ENCODE measurements around the gene GZMA. TPM values are rescaled to one million over a fixed set of nuclear protein-coding genes. Genes with fewer than 3 reads are reported as not detected.
"Not testable (repeated sequence)": the region's sequence is repeated elsewhere in the genome, so short reads cannot be mapped to it uniquely, and the experiment has no call there.

The GZMA gene
- total and polyA plus RNA-seq, 2 donors (not counting 1 experiment from before 2014, with no cell fraction given): 1.0 TPM; not detected in 1

DNA sequence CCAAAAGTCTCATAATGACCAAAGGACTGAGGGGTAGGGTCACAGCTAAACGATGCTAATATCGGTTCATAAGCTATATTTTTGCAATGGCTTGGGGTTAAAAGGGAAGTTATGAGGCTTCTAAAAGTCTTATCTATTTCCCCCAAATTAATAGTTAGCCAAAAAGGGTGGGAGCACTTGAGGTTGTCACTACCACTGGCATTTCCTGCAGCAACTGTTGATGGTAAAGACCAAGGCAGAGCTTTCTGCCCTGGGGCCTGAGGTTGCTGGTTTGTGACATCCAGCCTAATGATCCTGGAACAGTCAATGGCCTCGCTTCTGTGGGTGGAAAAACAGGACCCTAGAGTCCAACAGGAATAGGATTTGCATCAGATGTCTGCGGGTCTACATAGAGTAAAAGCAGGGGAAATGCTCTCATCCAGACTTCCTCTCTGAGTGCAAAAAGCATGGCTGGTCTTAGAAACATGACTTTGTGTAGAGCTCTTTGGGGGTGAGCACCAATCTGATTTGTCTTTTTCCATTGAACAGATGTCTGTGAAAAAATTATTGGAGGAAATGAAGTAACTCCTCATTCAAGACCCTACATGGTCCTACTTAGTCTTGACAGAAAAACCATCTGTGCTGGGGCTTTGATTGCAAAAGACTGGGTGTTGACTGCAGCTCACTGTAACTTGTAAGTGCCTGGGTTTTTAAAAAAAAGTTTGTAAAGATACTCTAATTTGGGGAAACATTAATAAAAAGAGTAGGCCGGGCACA is 2.7 kb downstream of the GZMA start:
- Mint-ChIP-seq H3K27ac (no peak overlapping the region), H3K27me3 (peaks cover 12% of the 10 kb centered on the region), H3K4me1 (peaks cover 12% of the 10 kb centered on the region), H3K4me3 (no peak overlapping the region), H3K9me3 (ENCODE audit: insufficient read depth) (no peaks in the 10 kb centered on the region)
- Histone ChIP-seq H3K27me3 (replicated peaks in 1 of 4; ENCODE audit: control extremely low read depth in 1 of 4, control insufficient read depth in 3 of 4, insufficient read depth in 4 of 4, low read length in 3 of 4) (peaks cover 0 to 3% (median 1%) of the 10 kb centered on the region in 4 experiments), H4K20me1 (ENCODE audit: control insufficient read depth, insufficient read depth, low read length, poor library complexity, severe bottlenecking) (no peaks in the 10 kb centered on the region), H3K4me1 (ENCODE audit: control insufficient read depth in 2 of 2, insufficient read depth in 2 of 2, low read length in 2 of 2) (peaks cover 2 to 7% of the 10 kb centered on the region in 2 donors), H3K9me3 (ENCODE audit: control extremely low read depth in 1 of 3, control insufficient read depth in 2 of 3, insufficient read depth in 1 of 3, low read length in 2 of 3) (no peaks in the 10 kb centered on the region), H3K4me2 (replicated peaks; ENCODE audit: low read depth, low read length, poor library complexity, severe bottlenecking) (no peak overlapping the region), H3K36me3 (replicated peaks in 1 of 2; ENCODE audit: control extremely low read depth in 1 of 2, control insufficient read depth in 1 of 2, extremely low read depth in 1 of 2, insufficient read depth in 2 of 2, low read length in 1 of 2) (no peaks in the 10 kb centered on the region), H3K79me2 (ENCODE audit: control insufficient read depth, insufficient read depth, low read length) (no peaks in the 10 kb centered on the region), H2AFZ (ENCODE audit: insufficient read depth, low read depth, low read length, poor library complexity, severe bottlenecking) (no peak overlapping the region), H3K9ac (ENCODE audit: low read length) (no peak overlapping the region), H3K4me3 (ENCODE audit: control extremely low read depth in 1 of 5, extremely low read depth in 1 of 5, insufficient read depth in 1 of 5, low read depth in 2 of 5, low read length in 4 of 5) (no peak overlapping the region), H3K27ac (ENCODE audit: low read length in 2 of 2) (no peak overlapping the region)
- ATAC-seq (ENCODE audit: low read depth) (no peak), DNase-seq (no peak)
- WGBS (ENCODE audit: insufficient coverage): 62% methylated on average over 3 of the region's 5 CpGs
- ChIA-PET CTCF (no interaction called here), POLR2A (no interaction called here)
- TF ChIP-seq, protein P1, sequence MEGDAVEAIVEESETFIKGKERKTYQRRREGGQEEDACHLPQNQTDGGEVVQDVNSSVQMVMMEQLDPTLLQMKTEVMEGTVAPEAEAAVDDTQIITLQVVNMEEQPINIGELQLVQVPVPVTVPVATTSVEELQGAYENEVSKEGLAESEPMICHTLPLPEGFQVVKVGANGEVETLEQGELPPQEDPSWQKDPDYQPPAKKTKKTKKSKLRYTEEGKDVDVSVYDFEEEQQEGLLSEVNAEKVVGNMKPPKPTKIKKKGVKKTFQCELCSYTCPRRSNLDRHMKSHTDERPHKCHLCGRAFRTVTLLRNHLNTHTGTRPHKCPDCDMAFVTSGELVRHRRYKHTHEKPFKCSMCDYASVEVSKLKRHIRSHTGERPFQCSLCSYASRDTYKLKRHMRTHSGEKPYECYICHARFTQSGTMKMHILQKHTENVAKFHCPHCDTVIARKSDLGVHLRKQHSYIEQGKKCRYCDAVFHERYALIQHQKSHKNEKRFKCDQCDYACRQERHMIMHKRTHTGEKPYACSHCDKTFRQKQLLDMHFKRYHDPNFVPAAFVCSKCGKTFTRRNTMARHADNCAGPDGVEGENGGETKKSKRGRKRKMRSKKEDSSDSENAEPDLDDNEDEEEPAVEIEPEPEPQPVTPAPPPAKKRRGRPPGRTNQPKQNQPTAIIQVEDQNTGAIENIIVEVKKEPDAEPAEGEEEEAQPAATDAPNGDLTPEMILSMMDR (IDR thresholded peaks at IDR 0.05): no peak
- TF ChIP-seq EZH2 (IDR thresholded peaks at IDR 0.05; ENCODE audit: borderline replicate concordance, insufficient read depth, low read depth, low read length, poor library complexity, severe bottlenecking): no peak
- intact Hi-C loops (cut with micrococcal nuclease): no loop called here

DNA sequence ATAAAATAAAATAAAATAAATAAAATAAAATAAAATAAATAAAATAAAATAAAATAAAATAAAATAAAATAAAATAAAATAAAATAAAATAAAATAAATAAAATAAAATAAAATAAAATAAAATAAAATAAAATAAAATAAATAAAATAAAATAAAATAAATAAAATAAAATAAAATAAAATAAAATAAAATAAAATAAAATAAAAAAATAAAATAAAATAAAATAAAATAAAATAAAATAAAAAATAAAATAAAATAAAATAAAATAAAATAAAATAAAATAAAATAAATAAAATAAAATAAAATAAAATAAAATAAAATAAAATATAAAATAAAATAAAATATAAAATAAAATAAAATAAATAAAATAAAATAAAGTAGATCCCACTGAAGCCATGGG is 3.5 kb downstream of the GZMA start:
- H3K36me3 ChIP-seq (replicated peaks in 1 of 2; ENCODE audit: control extremely low read depth in 1 of 2, control insufficient read depth in 1 of 2, extremely low read depth in 1 of 2, insufficient read depth in 2 of 2, low read length in 1 of 2); DNase-seq; H3K9me3 Mint-ChIP-seq (ENCODE audit: insufficient read depth); H3K4me2 ChIP-seq (replicated peaks; ENCODE audit: low read depth, low read length, poor library complexity, severe bottlenecking); intact Hi-C loops (cut with micrococcal nuclease); H4K20me1 ChIP-seq (ENCODE audit: control insufficient read depth, insufficient read depth, low read length, poor library complexity, severe bottlenecking); CTCF ChIA-PET; H2AFZ ChIP-seq (ENCODE audit: insufficient read depth, low read depth, low read length, poor library complexity, severe bottlenecking); H3K4me3 Mint-ChIP-seq; H3K27ac Mint-ChIP-seq; H3K4me1 ChIP-seq (ENCODE audit: control insufficient read depth in 2 of 2, insufficient read depth in 2 of 2, low read length in 2 of 2); ATAC-seq (ENCODE audit: low read depth); H3K9me3 ChIP-seq (ENCODE audit: control extremely low read depth in 1 of 3, control insufficient read depth in 2 of 3, insufficient read depth in 1 of 3, low read length in 2 of 3); H3K9ac ChIP-seq (ENCODE audit: low read length); H3K27ac ChIP-seq (ENCODE audit: low read length in 2 of 2); H3K27me3 ChIP-seq (replicated peaks in 1 of 4; ENCODE audit: control extremely low read depth in 1 of 4, control insufficient read depth in 3 of 4, insufficient read depth in 4 of 4, low read length in 3 of 4); H3K79me2 ChIP-seq (ENCODE audit: control insufficient read depth, insufficient read depth, low read length); POLR2A ChIA-PET; H3K4me3 ChIP-seq (ENCODE audit: control extremely low read depth in 1 of 5, extremely low read depth in 1 of 5, insufficient read depth in 1 of 5, low read depth in 2 of 5, low read length in 4 of 5): not testable (repeated sequence)
- H3K27me3 Mint-ChIP-seq: peaks cover 13% of the 10 kb centered on the region
- peaks cover 12% of the 10 kb centered on the region for H3K4me1 Mint-ChIP-seq
